HepG2 (cell line): ENCODE measurements around the gene BCAN. TPM values are rescaled to one million over a fixed set of nuclear protein-coding genes. Genes with fewer than 3 reads are reported as not detected.

Experiments
- ASH2L ChIP-seq: fragments of 300-600, 200-600 bp; sonication (generic); IDR thresholded peaks from 2 replicates; pipeline ENCODE4 v1.7.0; 2017; ENCODE audit warnings: low read depth, mild to moderate bottlenecking, moderate library complexity, mixed read lengths, low read length; ENCODE audit not compliant: insufficient read length
- ERF ChIP-seq: IDR thresholded peaks from 2 replicates; pipeline ENCODE4 v1.6.1; 2018; ENCODE audit warnings: missing biosample characterization, missing genetic modification reagents
- KLF15 ChIP-seq: sonication (generic); formaldehyde crosslinking; IDR thresholded peaks from 2 replicates; pipeline ENCODE4 v1.8.1; 2023; ENCODE audit warnings: borderline replicate concordance, mild to moderate bottlenecking, inconsistent platforms, missing genetic modification reagents, mixed read lengths
- NKX3-1 ChIP-seq: sonication (generic); formaldehyde crosslinking; IDR thresholded peaks from 2 replicates; pipeline ENCODE4 v1.5.0; 2020; ENCODE audit warnings: missing genetic modification reagents
- NRL ChIP-seq: sonication (generic); formaldehyde crosslinking; IDR thresholded peaks from 2 replicates; pipeline ENCODE4 v1.5.0; 2020; ENCODE audit warnings: missing genetic modification reagents, mild to moderate bottlenecking, moderate library complexity, borderline replicate concordance
- PHF20 ChIP-seq: sonication (generic); formaldehyde crosslinking; IDR thresholded peaks from 2 replicates; pipeline ENCODE4 v1.5.0; 2020; ENCODE audit warnings: mild to moderate bottlenecking, missing genetic modification reagents
- SMAD9 ChIP-seq: sonication (generic); formaldehyde crosslinking; IDR thresholded peaks from 2 replicates; pipeline ENCODE4 v1.5.1; 2020; ENCODE audit warnings: mild to moderate bottlenecking, missing genetic modification reagents
- SOX5 ChIP-seq: IDR thresholded peaks from 2 replicates; pipeline ENCODE4 v1.6.1; 2016; ENCODE audit warnings: borderline replicate concordance
- TGIF2 ChIP-seq: IDR thresholded peaks from 2 replicates; pipeline ENCODE4 v1.6.1; 2016; ENCODE audit warnings: control low read depth, missing compliant biosample characterization
- TOE1 ChIP-seq: sonication (generic); formaldehyde crosslinking; IDR thresholded peaks from 2 replicates; pipeline ENCODE4 v1.4.0; 2020; ENCODE audit warnings: mild to moderate bottlenecking, missing genetic modification reagents
- ZMAT3 ChIP-seq: sonication (generic); formaldehyde crosslinking; conservative IDR thresholded peaks from 2 replicates; pipeline ENCODE4 v1.7.0; 2021; ENCODE audit warnings: missing genetic modification reagents
- ZNF253 ChIP-seq: sonication (generic); formaldehyde crosslinking; IDR thresholded peaks from 2 replicates; pipeline ENCODE4 v1.8.0; 2022; ENCODE audit warnings: mild to moderate bottlenecking, missing genetic modification reagents, borderline replicate concordance
- ZNF331 ChIP-seq: sonication (generic); formaldehyde crosslinking; IDR thresholded peaks from 2 replicates; pipeline ENCODE4 v1.4.0; 2020; ENCODE audit warnings: missing genetic modification reagents
- ZNF614 ChIP-seq: IDR thresholded peaks from 2 replicates; pipeline ENCODE4 v1.6.1; 2018; ENCODE audit warnings: missing biosample characterization, missing genetic modification reagents, inconsistent platforms, borderline replicate concordance
- ZNF776 ChIP-seq: sonication (generic); formaldehyde crosslinking; IDR thresholded peaks from 2 replicates; pipeline ENCODE4 v1.4.0; 2020; ENCODE audit warnings: mild to moderate bottlenecking, missing genetic modification reagents
- ZSCAN12 ChIP-seq: sonication (generic); formaldehyde crosslinking; IDR thresholded peaks from 2 replicates; pipeline ENCODE4 v1.9.0; 2021; ENCODE audit warnings: mild to moderate bottlenecking, missing genetic modification reagents
- polyA plus RNA-seq, 8 experiments: library from polyadenylated mRNA; depleted of rRNA in 3 of 8; stranded (reverse) in 7 of 8; unstranded in 1 of 8; fragments of >200 nt; fragmentation: Illumina TruSeq in 4 of 8; extraction: Trizol in 4 of 8; gene quantifications; 2 replicates each; pipeline versions ENCODE4 v1.2.1 to v1.2.3, GENCODE V29; 2011 to 2016; ENCODE audit warnings: low read depth in 4 of 8, missing spikeins in 1 of 8, mixed read lengths in 1 of 8; ENCODE audit not compliant: insufficient read depth in 1 of 8
- total RNA-seq, 5 experiments: library from RNA; depleted of rRNA; stranded (reverse); fragments of >200 nt; fragmentation: Illumina TruSeq; extraction: Trizol; gene quantifications; 2 replicates each; pipeline ENCODE4 v1.2.3, GENCODE V29; 2016; ENCODE audit warnings: low read depth in 1 of 5
- TF ChIP-seq, protein P1 (sequence below): sonication (generic); formaldehyde crosslinking; IDR thresholded peaks from 2 replicates; pipeline ENCODE4 v1.4.0; 2020; ENCODE audit warnings: mild to moderate bottlenecking, missing genetic modification reagents
- TF ChIP-seq, protein P2 (sequence below): sonication (generic); formaldehyde crosslinking; IDR thresholded peaks from 2 replicates; pipeline ENCODE4 v1.8.1; 2023; ENCODE audit warnings: mild to moderate bottlenecking, missing genetic modification reagents
- TF ChIP-seq, protein P3 (sequence below): sonication (generic); formaldehyde crosslinking; IDR thresholded peaks from 2 replicates; pipeline ENCODE4 v1.9.0; 2021; ENCODE audit warnings: missing genetic modification reagents, borderline replicate concordance
- TF ChIP-seq, protein P4 (sequence below): sonication (generic); formaldehyde crosslinking; IDR thresholded peaks from 2 replicates; pipeline ENCODE4 v1.4.0; 2020; ENCODE audit warnings: missing genetic modification reagents

The BCAN gene
- total and polyA plus RNA-seq, 2 of the 13 experiments (the other 11 are each of a cell fraction or from before 2014, with no cell fraction given), result not detected

DNA sequence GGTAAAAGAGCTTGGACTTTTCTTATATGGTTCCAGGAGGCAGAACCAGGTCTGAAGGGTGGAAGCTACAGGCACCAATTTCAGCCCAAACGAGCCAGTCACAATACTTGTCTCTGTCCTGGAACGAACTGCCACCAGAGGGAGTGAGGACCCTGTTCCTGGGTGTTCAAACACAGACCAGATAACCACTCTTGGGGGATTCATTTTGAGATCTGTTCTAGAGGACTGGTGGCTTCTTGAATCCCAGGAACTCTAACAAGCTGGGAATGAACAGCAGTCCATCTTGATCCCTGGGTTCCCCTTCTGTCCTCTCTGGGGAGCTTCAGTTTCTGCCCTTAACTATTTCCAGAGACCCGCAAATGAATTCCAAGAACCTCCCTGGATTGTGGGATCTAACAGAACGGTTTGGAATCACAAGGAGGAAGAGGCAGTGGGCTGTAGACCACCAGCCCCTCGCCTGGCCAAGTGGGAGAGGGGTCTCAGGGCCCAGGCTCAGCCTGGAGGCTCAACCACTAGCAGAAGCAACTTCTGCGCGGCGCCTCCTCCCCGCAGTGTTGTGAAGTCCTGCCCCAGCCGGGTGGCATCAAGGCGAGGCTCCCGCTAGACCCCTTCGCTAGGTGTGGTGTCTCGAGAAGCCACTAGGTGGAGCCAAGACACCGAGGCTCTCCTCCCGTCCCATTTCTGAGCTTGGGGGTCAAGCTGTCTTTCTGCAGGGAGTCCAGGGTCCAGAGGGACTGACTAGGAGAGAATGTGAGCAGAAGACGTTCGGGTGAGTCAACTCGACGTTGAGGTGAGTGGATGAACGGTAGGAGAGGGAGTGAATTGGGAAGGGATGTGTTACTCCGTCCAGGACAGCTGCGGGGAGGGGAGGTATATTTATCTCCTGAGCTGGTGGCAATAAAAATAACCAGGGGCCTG lies 47.4 kb downstream of the BCAN start (continued):
- TF ChIP-seq, protein P1, sequence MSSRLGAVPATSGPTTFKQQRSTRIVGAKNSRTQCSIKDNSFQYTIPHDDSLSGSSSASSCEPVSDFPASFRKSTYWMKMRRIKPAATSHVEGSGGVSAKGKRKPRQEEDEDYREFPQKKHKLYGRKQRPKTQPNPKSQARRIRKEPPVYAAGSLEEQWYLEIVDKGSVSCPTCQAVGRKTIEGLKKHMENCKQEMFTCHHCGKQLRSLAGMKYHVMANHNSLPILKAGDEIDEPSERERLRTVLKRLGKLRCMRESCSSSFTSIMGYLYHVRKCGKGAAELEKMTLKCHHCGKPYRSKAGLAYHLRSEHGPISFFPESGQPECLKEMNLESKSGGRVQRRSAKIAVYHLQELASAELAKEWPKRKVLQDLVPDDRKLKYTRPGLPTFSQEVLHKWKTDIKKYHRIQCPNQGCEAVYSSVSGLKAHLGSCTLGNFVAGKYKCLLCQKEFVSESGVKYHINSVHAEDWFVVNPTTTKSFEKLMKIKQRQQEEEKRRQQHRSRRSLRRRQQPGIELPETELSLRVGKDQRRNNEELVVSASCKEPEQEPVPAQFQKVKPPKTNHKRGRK (CRISPR knock-in tag), result no peak
- peak; percentile 54 for TF ChIP-seq ASH2L
- TF ChIP-seq, protein P2, sequence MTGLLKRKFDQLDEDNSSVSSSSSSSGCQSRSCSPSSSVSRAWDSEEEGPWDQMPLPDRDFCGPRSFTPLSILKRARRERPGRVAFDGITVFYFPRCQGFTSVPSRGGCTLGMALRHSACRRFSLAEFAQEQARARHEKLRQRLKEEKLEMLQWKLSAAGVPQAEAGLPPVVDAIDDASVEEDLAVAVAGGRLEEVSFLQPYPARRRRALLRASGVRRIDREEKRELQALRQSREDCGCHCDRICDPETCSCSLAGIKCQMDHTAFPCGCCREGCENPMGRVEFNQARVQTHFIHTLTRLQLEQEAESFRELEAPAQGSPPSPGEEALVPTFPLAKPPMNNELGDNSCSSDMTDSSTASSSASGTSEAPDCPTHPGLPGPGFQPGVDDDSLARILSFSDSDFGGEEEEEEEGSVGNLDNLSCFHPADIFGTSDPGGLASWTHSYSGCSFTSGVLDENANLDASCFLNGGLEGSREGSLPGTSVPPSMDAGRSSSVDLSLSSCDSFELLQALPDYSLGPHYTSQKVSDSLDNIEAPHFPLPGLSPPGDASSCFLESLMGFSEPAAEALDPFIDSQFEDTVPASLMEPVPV, result no peak
- TF ChIP-seq, protein P3, sequence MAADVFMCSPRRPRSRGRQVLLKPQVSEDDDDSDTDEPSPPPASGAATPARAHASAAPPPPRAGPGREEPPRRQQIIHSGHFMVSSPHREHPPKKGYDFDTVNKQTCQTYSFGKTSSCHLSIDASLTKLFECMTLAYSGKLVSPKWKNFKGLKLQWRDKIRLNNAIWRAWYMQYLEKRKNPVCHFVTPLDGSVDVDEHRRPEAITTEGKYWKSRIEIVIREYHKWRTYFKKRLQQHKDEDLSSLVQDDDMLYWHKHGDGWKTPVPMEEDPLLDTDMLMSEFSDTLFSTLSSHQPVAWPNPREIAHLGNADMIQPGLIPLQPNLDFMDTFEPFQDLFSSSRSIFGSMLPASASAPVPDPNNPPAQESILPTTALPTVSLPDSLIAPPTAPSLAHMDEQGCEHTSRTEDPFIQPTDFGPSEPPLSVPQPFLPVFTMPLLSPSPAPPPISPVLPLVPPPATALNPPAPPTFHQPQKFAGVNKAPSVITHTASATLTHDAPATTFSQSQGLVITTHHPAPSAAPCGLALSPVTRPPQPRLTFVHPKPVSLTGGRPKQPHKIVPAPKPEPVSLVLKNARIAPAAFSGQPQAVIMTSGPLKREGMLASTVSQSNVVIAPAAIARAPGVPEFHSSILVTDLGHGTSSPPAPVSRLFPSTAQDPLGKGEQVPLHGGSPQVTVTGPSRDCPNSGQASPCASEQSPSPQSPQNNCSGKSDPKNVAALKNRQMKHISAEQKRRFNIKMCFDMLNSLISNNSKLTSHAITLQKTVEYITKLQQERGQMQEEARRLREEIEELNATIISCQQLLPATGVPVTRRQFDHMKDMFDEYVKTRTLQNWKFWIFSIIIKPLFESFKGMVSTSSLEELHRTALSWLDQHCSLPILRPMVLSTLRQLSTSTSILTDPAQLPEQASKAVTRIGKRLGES (CRISPR knock-in tag), result no peak
- TF ChIP-seq KLF15, result no peak
- TF ChIP-seq, protein P4, sequence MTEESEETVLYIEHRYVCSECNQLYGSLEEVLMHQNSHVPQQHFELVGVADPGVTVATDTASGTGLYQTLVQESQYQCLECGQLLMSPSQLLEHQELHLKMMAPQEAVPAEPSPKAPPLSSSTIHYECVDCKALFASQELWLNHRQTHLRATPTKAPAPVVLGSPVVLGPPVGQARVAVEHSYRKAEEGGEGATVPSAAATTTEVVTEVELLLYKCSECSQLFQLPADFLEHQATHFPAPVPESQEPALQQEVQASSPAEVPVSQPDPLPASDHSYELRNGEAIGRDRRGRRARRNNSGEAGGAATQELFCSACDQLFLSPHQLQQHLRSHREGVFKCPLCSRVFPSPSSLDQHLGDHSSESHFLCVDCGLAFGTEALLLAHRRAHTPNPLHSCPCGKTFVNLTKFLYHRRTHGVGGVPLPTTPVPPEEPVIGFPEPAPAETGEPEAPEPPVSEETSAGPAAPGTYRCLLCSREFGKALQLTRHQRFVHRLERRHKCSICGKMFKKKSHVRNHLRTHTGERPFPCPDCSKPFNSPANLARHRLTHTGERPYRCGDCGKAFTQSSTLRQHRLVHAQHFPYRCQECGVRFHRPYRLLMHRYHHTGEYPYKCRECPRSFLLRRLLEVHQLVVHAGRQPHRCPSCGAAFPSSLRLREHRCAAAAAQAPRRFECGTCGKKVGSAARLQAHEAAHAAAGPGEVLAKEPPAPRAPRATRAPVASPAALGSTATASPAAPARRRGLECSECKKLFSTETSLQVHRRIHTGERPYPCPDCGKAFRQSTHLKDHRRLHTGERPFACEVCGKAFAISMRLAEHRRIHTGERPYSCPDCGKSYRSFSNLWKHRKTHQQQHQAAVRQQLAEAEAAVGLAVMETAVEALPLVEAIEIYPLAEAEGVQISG, result no peak
- 0 out of 2 replicates have a peak, but pooled peaks have one; percentile 27 for TF ChIP-seq TGIF2
- TF ChIP-seq ZSCAN12 (CRISPR knock-in tag), result no peak
- no peak for TF ChIP-seq ZNF776 (CRISPR knock-in tag)
- TF ChIP-seq TOE1 (CRISPR knock-in tag), result no peak
- TF ChIP-seq NRL (CRISPR knock-in tag), result no peak
- TF ChIP-seq SMAD9 (CRISPR knock-in tag), result no peak
- no peak for TF ChIP-seq SOX5 (CRISPR knock-in tag)
- 0 out of 2 replicates have a peak, but pooled peaks have one; percentile 28 for TF ChIP-seq ZMAT3 (CRISPR knock-in tag)
- TF ChIP-seq ERF (CRISPR knock-in tag), result peak; percentile 62; the same call in 1 of the 2 replicates
- no peak for TF ChIP-seq PHF20 (CRISPR knock-in tag)
- TF ChIP-seq NKX3-1 (CRISPR knock-in tag), result no peak
- 0 out of 2 replicates have a peak, but pooled peaks have one; percentile 46 for TF ChIP-seq ZNF614 (CRISPR knock-in tag)
- TF ChIP-seq ZNF253 (CRISPR knock-in tag), result no peak
- TF ChIP-seq ZNF331 (CRISPR knock-in tag), result peak; percentile 69; the same call in 1 of the 2 replicates
